HG02798 (cell line): ENCODE data around the gene CD300LB.
"Not testable (repeated sequence)": the region's sequence is repeated elsewhere in the genome, so short reads cannot be mapped to it uniquely, and the experiment has no call there.

Experiments
- ATAC-seq: cut with Tn5 transposase; IDR thresholded peaks from one replicate; pipeline ENCODE4 v1.9.1; 2021; ENCODE audit warnings: mild to moderate bottlenecking; ENCODE audit not compliant: unreplicated experiment, poor library complexity

The CD300LB gene

DNA sequence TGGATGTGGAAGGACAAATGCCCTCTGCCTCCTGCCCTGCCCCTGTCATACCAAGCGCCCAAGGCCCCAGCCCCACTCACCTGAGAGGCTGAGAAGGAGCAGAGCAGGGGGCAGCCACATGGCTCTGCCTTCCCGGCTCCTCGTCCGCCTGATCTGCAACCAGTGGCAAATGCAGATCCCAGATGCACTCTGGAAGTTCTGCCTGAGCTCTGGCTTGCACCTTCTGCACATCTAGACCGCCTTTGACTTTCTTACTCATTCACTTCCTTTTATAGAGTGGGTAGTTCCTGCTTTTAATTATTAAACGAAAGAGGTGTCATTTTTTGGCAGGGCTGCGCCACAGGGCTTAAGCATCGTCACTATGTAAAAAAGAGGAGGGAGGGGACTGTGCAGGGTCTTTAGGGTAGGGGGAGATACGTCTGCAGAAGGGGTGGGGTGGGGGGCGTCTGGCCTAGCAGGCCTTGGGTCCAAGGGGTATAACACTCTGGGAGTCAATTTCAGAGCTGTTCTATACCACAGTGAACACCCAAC is at the start of gene CD300LB:
TSS of gene CD300LB (minus strand) at position 245 of the 531 bp plus-strand sequence. CDS start at position 120, 125 bp downstream.
- no peak for ATAC-seq

DNA sequence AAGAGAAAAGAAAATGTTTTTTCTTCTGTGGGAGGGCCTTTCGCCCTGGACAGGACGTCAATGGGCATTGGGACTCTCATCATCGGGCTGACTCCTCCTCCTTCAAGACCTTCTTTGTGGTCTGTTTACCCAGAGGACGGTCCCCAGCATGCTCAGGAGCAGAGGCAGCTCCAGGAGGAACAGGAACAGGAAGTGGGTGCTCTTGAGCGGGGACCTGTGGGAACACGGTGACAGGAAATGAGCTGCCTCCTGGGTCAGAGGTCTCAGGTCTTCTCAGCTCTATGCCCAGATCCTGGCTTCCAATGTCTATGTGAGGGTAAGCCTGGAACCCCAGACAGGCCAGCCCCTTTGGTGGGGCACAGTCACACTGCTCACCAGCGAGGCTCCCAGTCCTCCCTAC is 48.6 kb upstream of the CD300LB start:
- ATAC-seq = no peak

DNA sequence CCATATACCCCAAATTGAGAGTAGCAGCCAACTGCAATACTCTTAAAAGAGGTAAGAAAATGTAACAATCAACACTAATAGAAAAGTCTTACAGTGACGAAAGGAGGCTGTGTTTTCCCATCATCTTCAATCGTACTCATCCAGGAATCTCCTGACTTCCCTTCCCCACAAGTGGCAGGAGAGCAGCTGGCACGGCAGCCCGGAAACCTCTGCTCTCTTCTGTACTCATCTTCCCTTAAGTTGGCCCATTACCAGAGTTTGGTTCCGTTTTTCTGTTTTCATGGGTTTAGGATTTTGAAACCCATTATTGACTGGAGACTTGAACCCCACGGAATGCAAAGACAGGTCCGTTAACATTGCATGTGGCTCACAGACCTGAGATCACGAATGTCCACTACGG is 47.7 kb upstream of the CD300LB start:
- no peak for ATAC-seq

DNA sequence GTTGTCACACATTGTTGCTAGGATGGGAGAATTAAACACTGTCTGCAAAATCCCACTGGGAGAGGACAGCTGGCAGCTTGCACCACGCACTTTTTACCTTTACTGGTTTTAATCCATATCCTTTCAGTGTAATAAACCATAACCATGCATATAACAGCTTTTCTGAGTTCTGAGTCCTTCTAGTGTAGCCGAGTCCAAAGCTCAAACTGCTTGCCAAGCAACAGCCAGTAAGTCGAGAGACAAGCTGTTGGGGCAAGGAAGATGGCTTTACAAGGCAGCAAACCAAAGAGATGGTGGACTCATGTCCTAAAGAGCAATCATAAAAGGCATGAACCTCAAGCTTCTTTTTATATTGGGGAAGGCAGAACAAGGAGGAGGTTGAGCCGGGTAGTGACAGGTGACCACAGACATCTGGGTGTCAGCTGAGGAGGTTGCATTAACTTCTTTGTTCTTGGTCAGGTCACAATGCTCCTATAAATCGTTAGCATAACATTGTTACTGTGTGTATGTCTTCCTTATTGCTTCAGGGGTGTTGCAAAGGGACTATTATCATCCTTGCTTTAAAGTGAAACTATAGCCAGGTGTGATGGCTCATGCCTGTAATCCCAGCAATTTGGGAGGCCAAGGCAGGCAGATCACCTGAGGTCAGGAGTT is 43.3 kb upstream of the CD300LB start:
- no peak for ATAC-seq

DNA sequence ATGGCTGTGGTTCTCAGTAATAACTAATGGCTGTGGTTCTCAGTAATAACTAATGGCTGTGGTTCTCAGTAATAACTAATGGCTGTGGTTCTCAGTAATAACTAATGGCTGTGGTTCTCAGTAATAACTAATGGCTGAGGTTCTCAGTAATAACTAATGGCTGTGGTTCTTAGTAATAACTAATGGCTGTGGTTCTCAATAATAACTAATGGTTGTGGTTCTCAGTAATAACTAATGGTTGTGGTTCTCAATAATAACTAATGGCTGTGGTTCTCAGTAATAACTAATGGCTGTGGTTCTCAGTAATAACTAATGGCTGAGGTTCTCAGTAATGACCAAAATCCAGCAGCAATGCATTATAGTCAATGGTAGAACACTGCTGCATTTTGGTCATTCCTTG is 42.4 kb upstream of the CD300LB start:
- ATAC-seq = not testable (repeated sequence)

DNA sequence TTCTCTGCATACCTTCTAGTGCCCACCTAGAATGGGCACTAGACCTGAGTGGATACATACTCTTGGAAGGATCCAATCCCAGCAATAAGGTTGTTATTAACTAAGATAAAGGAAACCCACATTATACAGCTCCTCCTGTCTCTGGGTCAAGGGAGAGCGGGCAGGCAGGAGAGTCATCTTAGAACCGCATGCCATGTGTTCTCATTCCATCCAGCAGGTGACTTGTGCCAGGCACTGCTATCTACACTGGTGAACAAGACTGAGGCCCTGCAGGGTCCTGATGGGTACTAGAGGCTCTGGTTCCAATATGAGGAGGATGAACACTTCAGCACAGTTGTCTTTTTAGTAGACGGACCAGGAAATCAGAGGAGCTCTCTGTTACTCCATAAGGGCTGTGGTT is 41.9 kb upstream of the CD300LB start:
- ATAC-seq = no peak

DNA sequence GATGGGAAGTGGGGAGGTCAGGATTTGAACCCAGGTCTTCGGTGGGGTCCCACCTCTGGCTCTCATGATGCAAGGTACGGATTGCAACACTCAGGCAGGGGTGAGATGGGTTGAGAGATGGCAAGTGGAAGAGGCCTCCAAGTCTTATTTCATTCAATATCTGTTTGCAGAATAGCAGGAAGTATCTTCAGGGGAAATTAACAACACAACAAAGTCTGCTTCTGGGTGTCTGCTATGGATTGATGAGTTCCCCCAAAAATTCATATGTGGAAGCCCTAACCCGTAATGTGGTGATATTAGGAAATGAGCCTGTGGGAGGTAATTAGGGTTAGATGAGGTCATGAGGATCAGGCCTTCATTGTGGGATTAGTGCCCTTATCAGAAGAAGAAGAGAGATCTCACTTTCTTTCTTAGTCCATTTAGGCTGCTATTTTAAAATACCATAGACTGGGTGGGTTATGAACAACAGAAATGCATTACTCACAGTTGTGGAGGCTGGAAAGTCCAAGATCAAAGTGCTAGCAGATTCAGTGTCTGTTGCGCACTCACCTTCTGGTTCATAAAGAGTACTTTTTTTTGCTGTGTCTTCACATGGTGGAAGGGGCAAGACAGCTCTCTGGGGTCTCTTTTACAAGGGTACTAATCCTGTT is 40.5 kb upstream of the CD300LB start:
- no peak for ATAC-seq

DNA sequence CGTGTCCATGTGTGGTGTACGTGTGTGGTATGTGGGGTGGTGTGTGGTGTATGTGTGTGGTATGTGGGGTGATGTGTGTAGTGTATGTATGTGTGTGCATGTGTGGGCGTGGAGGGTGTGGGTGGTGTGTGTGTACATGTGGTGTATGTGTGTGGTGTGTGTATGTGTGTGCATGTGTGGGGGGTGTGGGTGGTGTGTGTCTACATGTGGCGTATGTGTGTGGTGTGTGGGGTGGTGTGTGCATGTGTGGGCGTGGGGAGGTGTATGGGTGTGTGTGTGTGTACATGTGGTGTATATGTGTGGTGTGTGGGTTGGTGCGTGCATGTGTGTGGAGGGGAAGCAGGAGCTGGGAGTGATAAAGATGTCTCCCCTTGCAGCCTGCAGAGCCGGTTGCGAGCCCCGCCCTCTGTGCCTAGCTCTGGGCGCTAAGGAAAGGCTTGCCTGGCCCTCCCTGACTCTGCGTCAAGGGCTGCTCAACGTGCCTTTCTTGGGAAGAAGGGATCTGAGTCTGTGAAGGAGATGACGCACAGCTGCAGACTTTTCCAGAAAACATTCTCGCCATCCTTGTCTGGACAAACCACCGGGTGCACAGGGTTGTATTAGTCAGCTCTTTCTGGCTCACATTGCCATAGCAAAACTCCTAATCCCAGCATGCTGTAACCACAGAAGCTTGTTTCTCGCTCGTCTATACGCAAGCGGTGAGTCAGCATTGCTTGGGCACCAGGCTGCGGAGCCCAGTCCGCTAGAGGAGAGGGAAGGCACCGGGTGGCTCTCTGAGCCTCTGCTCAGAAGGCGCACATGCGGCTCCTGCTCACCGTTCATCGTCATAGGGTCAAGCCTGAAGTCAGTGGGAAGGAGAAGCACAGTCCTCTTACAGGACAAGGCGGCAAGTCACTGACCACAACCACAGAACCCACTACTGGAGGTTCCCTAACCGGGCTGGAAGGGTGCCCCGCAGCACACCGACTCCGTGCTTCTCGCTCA is 38.0 kb upstream of the CD300LB start:
- no peak for ATAC-seq

DNA sequence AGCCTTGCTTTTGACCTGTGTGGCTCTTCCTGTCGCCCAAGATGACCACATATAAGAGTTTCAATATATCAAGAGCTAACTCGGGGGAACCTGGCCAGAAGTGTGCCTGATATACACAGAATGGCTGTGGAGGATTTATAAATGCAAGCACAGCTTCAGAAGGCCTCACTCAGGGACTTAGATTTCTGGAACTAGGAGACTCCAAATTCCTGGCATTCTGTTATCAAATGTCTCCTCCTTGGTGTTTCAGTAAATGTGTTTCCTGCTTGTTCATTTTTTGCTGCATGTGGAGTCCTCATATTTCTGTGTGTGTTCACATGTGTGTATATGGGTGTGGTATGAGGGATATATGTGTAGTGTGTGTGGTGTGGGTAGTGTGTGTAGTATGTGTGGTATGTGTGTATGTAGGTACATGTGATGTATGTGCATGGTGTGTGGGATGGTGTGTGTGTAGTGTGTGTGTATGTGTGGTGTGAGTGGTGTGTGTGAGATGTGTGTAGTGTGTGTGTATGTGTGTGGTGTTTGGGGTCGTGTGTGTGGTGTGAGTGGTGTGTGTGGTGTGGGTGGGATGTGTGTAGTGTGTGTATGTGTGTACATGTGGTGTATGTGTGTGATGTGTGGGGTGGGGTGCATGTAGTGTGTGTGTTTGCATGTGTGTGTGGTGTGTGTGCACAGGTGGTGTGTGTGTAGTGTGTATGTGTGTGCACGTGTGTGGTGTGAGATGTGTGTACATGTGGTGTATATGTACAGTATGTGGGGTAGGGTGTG is 37.0 kb upstream of the CD300LB start:
- no peak for ATAC-seq

DNA sequence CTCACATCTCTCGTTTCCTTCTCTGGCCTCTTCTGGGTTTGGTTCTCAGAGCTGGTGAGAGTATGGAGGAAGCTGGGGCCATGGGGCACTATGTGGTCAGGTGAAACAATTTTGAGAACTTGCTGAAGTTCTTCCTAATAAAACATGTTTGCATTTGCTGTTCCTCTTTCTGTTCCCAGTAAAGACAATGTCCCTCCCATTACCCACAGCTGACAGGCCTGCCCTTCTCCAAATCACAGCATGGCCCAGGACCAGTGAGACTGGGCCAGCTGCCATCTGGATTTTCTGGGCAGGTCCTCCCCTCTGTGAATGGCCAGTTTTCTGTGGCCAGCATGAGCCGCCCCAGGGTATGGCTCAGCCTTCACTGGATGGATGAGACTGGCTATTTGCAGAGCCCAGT is 36.1 kb upstream of the CD300LB start, which contains the start of gene CD300H:
TSS of gene CD300H (minus strand) at position 113 of the 400 bp plus-strand sequence.
- no peak for ATAC-seq

DNA sequence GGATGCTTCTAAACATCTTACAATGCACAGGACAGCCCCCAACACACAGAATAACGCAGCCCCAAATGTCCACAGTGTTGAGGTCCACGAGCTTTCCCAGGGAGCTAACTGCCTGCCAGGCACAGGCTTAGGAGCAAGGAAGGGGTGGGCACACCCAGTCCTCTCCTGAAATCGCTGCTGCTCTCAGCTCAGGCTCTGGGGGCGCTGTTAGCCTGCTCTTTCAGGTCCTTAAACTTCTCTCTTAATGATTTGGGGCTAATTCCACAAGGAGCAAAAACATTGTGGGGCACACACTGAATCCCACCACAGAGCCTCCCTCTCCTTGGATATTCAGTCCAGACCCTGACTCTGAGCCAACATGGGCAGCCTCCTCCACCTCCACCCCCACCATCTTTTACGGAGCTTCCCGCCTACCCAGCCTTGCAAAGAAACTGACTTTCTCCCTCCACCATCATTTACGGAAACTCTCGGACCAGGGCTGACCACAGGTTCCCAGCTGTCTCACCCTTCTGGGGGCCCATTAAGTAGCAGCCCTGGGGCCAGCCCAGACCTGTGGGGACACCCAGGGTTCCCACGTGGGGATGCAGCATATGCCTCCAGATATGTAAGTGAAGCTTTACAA is 35.0 kb upstream of the CD300LB start:
- ATAC-seq = no peak

DNA sequence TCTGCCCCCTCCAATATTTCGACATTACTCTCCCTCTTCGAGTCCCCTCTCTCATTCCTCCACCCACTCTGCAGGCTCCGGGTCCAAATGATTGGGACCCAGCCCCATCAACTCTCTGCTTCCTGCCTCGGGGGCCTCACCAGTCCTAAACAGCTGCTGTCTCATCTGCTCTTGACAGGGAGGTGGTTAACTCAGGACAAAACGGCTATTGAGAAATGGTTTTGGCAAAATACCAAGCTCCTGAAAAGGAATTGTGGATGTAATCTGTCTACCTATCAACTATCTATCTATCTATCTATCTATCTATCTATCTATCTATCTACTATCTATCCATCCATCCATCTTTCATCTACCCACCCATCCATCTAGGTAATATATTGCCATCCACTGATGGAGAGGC is 33.9 kb upstream of the CD300LB start:
- ATAC-seq = no peak

DNA sequence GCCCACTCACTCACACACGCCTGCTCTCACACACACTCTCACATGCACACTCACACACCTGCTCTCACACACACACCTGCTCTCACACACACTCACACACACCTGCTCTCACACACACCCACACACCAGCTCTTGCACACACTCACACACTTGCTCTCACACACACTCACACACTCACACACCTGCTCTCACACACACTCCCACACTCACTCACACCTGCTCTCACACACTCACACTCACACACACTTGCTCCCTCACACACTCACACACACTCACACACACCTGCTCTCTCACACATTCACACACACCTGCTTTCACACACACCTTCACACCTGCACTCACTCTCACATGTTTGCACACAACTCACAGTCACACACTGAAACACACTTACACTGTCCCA is 32.1 kb upstream of the CD300LB start:
- ATAC-seq = no peak

DNA sequence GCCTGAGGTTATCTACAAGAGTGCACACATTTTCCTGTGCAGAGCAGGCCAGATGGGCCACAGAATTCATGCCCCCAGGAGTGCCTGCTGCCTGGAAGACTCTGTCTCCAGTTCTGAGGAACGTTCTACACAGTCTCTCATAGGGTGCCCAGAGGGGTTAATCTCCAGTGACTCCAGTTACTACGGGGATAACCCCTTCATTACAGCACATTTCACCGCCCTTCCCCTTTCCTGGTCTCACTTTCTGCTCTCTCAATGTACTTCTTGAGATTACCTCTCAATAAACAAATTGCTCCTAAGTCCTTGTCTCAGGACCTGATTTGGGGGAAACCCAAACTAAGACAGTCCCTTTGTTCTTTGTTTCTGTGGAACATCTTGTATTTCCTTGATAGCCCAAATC is 30.3 kb upstream of the CD300LB start:
- ATAC-seq = no peak

DNA sequence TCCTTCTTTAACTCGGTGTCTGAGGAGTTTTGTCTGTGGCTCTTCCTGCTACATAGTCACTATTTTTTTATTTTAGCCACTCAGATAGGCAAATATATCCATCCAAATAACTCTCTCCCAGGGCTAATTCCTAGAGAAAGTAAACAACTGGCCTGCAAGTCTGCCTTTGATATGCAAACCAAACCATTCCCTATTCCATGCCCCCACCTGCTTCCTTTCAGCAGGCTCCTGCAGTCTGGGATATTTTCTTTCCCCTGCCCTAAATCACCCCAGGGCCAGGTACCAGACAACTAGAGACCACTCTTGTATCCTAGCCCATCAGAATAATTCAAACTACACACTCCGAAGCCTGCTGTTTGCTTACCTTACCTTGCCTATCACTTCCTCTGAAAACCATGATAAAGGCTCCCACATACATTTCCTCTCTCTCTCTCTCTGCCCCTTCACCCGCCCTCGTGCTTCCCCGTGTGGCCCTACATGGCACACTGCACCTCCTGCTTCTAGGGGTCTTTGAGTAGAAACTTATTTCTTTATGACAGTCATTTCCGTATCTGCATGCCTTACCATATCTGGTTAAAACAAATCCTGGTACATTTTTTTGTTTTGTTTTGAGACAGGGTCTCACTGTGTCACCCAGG is 27.7 kb upstream of the CD300LB start:
- ATAC-seq = no peak

DNA sequence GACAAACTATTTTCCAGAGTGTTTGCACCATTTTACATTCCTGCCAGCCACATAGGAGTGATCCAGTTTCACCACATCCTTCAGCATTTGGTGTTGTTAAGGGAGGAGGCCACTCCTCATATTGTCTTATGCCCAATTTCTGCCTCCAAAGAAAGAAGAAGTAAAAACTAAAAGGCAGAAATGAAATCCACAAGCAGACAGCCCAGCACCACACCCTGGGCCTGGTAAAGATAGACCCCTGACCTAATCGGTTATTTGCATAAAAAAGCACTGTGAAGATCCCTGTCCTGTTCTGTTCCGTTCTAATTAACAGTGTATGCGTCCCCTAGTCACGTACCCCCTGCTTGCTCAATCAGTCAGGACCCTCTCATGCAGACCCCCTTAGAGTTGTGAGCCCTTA is 27.1 kb upstream of the CD300LB start:
- not testable (repeated sequence) for ATAC-seq

DNA sequence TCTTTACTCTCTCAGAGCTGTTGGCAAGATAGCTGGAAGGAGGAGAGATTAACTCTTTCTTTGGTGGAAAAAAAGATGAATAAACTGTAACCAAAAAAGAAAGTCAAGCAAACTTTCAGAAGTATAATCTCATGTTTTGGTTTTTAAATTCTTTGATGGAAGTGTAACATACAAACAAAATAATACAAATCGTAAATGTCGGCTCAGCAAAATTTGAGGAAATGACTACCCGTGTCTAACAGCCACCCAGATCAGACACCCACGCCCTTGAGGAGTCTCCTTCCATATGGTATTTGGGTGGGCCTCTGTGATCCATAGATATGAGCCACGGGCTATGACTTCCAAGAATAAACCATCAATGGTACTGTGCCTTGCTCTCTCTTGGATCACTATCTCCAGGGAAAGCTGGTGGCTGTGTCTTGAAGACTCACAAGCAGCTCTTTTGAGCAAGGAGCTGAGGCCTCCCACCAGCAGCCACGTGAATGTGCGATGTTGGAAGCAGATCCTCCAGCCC is 24.2 kb upstream of the CD300LB start:
- no peak for ATAC-seq

DNA sequence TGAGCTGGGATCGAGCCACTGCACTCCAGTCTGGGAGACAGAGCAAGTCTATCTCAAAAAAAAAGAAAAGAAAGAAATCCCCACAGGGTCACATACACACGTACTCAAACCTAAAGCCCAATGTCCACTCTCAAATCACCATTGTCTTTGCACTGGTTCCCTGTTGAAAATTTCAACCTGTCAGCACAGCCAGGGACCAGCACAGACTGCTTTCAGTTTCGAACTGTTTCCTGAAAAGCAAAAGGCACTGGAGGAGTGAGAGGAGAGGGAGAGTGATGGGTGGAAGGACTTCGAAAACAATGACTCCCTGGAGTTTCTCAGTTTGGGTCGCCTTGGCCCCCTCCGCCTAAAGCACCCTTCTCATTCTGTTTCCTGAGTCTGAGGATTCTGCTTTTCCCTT is 23.6 kb upstream of the CD300LB start:
- ATAC-seq = no peak

DNA sequence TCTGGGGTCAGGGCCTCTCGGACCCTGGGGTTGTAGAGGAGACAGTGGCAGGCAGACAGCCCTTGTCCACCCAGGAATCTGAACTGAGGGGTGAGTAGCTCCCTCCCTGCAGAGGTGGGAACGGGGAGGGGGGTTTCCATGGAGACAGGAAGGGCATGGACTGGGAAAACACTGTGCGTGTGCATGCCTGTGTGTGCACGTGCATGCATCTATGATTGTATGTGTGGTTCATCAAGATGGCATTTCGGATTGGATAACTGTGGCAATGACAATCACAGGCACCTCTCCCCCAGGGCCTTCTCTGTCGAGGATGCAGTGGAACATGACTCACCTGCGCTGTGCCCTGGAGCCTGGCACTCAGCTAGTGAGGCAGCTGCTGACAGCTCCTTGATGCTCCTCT is 20.8 kb upstream of the CD300LB start:
- no peak for ATAC-seq
